ENCODE data around the gene TUNAR.
A peak's percentile ranks its signal among the peaks of the same experiment; 100 is the strongest.

Gene TUNAR

DNA sequence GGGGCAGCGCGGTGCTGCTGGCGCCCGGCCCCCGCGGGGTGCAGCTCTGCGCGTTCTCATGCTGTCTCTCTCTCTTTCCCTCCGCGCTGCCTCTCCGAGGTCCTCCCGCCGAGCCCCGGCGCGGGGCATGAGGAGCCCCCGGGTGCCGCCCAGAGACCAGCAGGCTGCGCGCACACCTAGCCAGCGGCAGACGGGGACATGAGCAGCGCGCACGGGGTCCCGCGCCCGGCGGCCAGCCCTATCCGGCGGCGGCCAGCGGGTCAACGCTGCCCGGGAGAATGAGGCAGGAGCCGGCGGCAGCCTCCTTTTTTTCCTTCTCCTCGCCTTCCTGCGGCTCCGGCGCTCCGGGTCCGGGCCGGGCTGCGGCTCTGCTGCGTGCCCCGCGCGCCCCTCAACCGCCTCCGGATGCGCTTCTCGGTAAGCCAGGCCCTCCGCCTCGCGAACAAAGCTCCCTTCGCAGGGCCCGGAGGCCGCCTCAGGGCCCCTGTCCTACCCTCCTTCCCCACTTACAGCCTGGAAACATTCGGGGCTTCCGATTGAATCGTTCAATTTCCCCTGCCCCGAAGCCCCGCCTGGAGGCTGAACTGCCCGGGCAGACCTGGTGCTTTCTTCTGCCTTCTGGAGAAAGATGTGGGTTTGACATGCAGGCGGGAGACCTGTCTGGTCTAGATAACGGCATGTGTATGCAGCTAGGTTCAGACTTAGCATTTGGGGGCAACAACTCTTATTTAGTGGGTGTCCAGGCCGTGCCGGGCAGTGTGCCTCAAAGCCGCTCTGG, at the start of gene TUNAR:
TUNAR (plus strand) TSS at position 72 of the 778 bp plus-strand sequence.
- no peak for DNase-seq

GRCh38 chr14:95828649-95829265, 47.9 kb upstream of the TUNAR start:
- DNase-seq = no peak

DNA sequence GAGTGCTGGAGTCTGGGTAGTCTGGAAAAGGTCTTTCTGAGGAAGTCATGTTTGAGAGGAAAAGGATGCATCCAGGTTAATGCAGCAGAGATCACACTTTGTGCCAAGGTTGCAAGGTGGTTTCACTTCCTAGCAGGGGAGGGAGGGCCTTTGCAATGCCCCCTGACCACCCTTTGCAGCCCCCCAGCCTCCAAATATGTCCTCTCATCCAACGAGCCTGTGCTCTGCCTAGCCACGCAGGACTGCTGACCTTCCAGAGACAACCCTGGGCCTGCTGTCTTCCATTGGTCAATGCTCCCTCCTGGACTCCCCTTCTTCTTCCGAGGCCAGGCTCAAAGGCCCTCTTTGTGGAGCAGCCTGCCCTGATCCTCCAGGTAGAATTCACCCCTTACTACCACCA, 47.3 kb upstream of the TUNAR start:
- no peak for DNase-seq

DNA sequence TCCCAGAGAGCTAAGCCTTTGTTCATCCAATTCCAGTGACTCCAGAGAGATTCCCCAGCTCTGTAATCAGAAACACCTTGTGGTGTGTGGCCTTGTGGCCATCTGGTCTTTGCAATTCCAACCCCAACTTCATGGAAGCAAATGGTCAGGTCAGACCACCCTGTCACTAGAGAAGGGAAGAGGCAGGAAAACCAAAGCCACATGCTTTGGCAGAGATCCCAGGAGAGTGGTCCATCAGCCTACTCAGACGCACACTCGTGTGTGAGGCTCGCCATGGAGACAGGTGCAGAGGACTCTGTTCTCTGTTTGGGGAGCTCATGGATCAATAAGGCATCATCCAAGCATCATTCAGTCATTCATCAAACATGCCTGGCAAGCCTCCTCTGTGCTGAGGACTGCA, 46.2 kb upstream of the TUNAR start:
- no peak for DNase-seq

- no peak for DNase-seq
Observed at GRCh38 chr14:95831041-95831440, 45.6 kb upstream of the TUNAR start.

DNA sequence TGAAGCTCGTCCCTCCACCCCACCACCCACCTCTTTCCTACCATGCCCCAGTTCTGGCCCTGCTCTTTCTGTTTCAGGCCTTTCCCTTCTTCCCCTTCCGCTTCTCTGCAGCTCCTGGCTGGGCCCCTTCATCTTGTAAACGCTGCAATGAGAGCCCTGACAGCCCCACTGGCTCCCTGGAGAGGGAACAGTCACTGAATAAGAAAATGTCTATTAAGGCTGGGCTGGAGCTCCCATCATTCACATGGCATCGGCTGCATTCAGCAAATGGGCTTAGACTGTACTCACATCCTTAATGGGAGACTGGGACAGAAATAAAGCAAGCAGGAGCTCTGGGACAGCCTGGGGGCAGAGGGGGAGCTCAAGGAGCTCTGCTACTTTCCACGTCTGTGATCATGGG, 45.2 kb upstream of the TUNAR start:
- no peak for DNase-seq

DNA sequence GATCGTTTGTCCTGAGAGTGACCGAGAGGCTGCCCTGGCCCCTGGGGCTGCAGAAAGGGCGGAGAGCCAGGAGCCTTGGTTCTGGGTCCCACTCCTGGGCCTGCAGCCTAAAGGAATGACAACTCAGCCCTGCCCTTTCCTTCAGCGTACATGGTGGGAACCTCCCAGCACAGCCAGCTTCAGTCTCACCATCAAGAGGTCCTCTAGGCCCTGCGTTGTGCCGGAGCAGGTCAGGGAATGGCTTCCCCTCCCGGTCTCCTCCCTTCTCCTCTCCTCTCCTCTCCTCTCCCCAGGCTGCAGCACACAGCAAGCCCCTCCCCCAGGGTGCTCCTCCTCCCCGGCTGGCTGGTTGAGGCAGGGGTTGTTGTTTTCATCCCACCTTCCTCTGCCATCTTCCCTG, 44.6 kb upstream of the TUNAR start:
- DNase-seq = no peak

DNA sequence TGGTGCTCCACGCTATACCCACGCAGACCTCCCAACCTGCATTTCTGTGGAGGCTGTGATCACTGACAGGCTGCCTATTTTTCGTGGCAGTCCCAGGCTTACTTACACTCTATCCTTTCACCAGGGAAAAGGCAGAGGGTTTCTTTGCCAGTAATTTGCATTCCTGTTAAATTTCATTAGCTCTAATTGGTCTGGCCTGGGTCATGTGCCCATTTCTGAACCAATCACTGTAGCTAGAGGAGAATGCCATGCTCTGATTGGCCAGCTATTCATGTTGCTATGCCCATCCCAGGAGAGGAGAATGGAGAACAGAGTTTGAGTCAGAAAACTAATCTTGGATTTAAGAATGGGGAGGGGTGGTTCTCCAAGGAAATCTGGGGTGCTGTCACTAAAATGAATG, 43.2 kb upstream of the TUNAR start:
- no peak for DNase-seq

DNA sequence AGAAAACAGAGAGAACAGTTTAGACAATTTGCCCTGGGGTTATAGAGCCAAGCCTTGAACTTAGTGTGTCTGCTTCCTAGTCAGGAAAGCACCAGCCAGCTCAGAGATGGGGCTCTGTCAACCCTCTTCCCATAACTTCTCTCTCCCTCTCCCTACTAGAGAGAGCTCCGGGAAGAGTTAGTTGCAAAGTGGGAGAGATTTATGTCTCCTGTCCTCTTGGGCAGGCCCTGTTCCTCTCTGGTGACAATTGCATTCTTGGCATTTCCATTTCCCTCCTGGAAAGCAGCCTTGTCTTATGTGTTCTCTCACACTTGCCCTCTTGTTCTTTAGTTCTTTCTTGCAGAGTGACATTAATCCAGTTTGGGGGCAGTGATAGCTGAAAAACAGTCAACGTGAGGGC, 42.1 kb upstream of the TUNAR start:
- no peak for DNase-seq

- DNase-seq = no peak
Observed at GRCh38 chr14:95835121-95835730, 41.4 kb upstream of the TUNAR start.

- DNase-seq = no peak
Observed at GRCh38 chr14:95838862-95839261, 37.8 kb upstream of the TUNAR start.

GRCh38 chr14:95840094-95840700, 36.4 kb upstream of the TUNAR start:
- no peak for DNase-seq

- DNase-seq = no peak
Observed at GRCh38 chr14:95841668-95842067, 35.0 kb upstream of the TUNAR start.

DNA sequence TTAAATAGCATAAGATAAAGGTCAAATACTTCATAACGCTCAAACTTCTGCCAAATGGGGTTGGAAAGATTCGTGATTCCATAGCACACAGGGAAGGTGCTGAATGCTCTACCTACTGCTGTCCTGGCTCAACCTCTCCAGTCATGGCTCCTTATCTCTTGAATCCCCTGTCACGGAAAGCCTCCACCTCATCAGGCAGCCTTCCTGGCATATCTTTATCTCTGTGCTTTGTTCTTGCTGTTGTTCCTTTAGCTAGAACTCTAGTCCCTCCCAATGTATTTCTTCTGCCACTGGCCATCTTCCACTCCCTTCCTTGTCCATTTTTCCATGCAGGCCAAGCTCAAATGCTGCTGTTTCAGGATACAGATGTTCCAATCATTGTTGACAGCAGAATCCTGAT, 26.9 kb upstream of the TUNAR start:
- no peak for DNase-seq

GRCh38 chr14:95850429-95850828, 26.2 kb upstream of the TUNAR start:
- DNase-seq = no peak

GRCh38 chr14:95855606-95856005, 21.0 kb upstream of the TUNAR start:
- no peak for DNase-seq

DNA sequence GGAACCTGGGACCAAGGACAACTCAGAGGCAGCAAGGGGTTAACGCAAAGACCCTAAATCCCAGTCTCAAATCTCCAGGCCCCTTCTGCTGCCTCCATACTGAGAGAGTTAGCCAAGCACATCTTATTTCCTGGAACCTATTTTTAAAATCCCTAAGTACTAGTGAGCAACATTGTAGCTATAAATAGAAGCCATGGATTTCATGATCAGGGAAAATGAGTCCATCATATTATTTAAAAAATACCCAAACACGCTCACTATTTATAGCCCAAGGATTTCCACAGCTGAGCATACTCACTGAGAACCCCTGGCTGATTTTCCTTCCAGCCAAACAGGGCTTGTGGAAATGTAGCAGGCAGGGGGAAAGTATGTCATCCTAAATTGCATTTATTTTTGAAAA, 19.4 kb upstream of the TUNAR start:
- DNase-seq = no peak

- no peak for DNase-seq
Observed at GRCh38 chr14:95858893-95859292, 17.7 kb upstream of the TUNAR start.

GRCh38 chr14:95862243-95862642, 14.4 kb upstream of the TUNAR start:
- no peak for DNase-seq

DNA sequence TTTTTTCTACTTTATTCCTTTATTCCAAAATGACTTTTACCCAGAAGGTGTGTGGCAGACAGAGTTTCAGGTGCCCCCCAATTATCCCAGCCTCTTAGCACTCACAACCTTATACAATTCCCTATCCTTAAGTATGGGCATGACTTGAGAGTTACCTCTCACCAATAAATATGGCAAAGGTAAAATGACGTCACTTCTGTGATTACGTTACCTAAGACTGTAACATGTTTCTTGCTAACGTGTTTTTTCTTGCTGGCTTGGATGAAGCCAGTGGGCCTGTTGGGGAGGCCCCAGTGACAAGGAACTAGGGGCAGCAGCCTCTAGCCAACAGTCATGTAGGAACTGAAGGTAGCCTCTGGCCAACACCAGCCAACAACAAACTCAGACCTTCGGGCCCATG, 13.3 kb upstream of the TUNAR start:
- DNase-seq = no peak

DNA sequence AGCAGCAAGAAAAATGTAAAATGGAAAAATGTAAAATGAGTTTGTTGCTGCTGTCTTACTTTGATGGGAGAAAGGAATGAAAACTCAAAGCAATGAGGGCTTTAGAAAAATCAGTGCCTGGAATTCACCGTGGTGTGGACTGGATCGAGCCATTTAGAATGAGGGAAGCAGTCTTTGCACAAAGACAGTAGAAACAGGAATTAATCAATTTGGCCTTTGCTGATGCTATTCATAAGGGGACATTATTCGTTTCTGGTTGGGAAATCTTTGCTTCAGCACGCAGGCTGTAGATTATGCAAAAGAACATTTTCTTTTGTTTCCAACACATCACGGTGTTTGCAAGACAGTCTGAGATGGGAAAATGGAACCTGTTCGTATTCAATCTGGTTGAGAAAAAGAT, 6.9 kb upstream of the TUNAR start:
- no peak for DNase-seq

GRCh38 chr14:95870772-95871171, 5.9 kb upstream of the TUNAR start:
- DNase-seq = no peak

GRCh38 chr14:95871531-95871930, 5.1 kb upstream of the TUNAR start:
- peak; percentile 84 for DNase-seq

DNA sequence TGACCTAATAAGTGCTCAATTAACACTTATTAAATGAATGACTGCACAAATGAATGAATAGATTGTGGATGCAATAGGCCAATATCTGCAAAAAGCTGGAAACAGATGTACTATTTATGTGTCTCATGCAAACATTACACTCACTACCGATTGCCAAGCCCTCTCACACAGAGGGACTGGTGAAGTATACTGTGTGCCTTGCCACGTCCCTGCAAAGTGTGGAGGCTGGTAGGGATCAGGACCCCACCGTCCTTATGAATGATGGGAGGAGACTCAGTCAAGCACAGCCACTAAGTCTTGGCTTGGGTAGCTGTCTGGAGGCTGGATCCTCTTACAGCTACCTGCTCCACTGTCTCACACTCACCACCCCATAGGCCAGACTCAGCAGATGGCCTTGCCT, 3.9 kb upstream of the TUNAR start:
- DNase-seq = no peak
